HEK293T (cell line): ENCODE results near the gene AMOT.

Experiments used
- FOXM1 ChIP-seq: fragments of 450-650 bp; IDR thresholded peaks from 2 replicates; pipeline ENCODE4 v1.6.1; 2017; ENCODE audit warnings: mild to moderate bottlenecking, borderline replicate concordance
- SUZ12 ChIP-seq: fragments of 450-650 bp; IDR thresholded peaks from 2 replicates; pipeline ENCODE4 v1.6.1; 2016; ENCODE audit warnings: mild to moderate bottlenecking

- TF ChIP-seq SUZ12 (no peak), FOXM1 (no peak)
Measured at GRCh38 chrX:112803060-112803459, 37.6 kb downstream of the AMOT start.
